Measurements from ENCODE around the gene EEF1AKMT4. TPM values are rescaled to one million over a fixed set of nuclear protein-coding genes. Genes with fewer than 3 reads are reported as not detected.

Gene EEF1AKMT4
- total and polyA plus RNA-seq, 7 donors: 1.4 to 6.5 (median 3.9) TPM

DNA sequence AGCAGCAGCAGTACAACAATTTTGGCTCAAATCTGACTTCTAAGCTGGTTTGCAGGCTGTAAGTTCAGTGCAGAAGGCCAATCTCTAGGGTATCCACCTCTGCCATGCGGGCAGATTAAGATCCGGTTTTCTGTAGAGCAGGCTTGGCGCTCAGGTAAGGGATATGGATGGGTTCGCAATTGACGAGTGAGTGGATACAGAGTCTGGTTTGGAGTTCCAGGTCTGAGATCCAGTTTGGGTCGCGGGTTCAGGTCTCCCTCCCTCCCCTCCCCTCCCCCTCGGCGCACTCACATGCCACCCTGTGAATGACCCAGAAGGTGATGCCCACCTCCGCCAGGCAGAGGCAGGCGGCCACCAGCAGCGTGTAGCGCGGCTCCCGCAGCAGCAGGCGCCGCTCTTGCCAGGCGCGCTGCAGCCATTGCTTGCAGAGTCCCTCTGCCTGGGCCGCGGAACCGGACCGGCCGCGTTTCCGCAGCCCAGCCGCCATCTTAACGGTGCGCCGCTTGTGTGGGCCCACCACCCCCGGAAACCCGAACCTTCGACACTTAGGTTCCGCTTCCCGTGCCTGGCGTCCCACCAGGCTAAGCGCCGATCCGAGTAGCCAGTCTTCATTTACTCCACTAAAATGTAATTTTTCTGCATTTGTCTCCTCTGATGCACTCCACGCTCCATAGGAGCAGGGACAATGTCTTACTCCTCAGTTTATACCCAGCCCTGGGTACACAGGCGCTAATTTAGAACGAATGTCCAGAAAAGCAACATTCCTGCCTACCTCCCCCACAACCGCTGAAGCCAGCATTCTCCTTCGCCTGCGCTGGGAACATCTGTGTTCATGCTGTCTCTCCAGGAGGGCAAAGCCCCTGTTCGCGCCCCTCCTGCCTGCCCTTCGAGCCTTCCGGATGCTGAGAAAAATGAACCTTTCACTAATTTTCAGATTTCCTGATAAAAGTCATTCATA is 739 bp upstream of the EEF1AKMT4 start, which contains the start of gene ALG3:
ALG3 (minus strand) TSS at position 509 of the 958 bp plus-strand sequence; CDS start at position 487, 22 bp downstream.
- TF ChIP-seq POLR2AphosphoS5 (IDR thresholded peaks at IDR 0.05) (peak in 3 of 4 donors; percentile 69 to 82 (median 80)), POLR2A (IDR thresholded peaks at IDR 0.05) (peak in 1 of 2 donors; percentile 12)
- TF ChIP-seq, protein P1, sequence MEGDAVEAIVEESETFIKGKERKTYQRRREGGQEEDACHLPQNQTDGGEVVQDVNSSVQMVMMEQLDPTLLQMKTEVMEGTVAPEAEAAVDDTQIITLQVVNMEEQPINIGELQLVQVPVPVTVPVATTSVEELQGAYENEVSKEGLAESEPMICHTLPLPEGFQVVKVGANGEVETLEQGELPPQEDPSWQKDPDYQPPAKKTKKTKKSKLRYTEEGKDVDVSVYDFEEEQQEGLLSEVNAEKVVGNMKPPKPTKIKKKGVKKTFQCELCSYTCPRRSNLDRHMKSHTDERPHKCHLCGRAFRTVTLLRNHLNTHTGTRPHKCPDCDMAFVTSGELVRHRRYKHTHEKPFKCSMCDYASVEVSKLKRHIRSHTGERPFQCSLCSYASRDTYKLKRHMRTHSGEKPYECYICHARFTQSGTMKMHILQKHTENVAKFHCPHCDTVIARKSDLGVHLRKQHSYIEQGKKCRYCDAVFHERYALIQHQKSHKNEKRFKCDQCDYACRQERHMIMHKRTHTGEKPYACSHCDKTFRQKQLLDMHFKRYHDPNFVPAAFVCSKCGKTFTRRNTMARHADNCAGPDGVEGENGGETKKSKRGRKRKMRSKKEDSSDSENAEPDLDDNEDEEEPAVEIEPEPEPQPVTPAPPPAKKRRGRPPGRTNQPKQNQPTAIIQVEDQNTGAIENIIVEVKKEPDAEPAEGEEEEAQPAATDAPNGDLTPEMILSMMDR (IDR thresholded peaks at IDR 0.05): no peak
- peak within 1 kb of the TSS; percentile 71 to 88 (median 81) for H3K4me3 ChIP-seq
- H3K36me3 ChIP-seq: peaks cover 11 to 20% (median 16%) of the 10 kb centered on the region in 4 donors
- H3K27me3 ChIP-seq: no peaks in the 10 kb centered on the region
- H3K27ac ChIP-seq: peak within 1 kb of the TSS; percentile 77 to 86 (median 84)
- no peaks in the 10 kb centered on the region for H3K9me3 ChIP-seq
- H3K4me1 ChIP-seq: peaks cover 0 to 28% (median 15%) of the 10 kb centered on the region in 4 donors
- WGBS, 2 donors: 0% methylated on average over 49 of the region's 49 CpGs
- peak; percentile 91 for DNase-seq
- intact Hi-C loops (cut with DNase I): loop anchor here (1.0 to 5.0 kb wide), 4 partner anchors 49 to 231 kb away; partner anchors contain the start of genes ABCC5, ABCF3 and PSMD2

DNA sequence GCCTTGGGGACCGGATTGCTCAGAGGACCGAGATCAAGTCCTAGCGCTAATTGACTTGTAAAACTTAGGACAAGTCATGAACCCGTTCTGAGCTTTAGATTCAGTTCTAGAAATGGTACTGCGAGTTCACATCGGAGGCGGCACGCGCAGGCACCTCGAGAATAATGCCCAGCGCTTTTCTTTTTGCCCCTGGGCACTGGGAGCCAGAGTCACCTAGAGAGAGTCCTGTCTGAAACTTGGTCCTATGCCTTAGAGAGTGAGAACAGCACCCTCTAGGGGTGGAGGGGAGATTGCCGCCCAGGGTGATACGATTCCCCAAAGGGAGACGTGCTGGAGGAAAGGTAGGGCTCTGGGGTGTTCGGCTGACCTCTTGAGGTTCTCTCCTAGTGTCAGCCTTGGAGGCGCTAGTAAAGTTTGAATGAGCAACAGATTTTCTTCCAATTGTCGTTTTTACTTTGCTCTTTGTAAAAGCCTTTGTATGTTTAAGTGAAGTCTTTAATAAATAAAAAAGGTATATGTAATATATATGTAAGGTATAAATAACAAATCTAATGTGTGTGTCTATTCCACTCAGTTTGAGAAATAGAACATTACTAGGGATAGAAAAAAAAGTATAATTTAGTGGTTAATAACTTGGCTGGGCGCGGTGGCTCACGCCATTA is 826 bp downstream of the EEF1AKMT4 start:
- no peak for TF ChIP-seq POLR2AphosphoS5 (IDR thresholded peaks at IDR 0.05)
- TF ChIP-seq, protein P1 (IDR thresholded peaks at IDR 0.05): peak; percentile 42 to 93 (median 86)
- H3K27ac ChIP-seq: peak overlapping the region; percentile 61 to 86 (median 84)
- H3K36me3 ChIP-seq: peaks cover 0 to 4% (median 1%) of the 10 kb centered on the region in 4 donors
- peak overlapping the region; percentile 71 to 88 (median 81) for H3K4me3 ChIP-seq
- 13% methylated on average over 20 of the region's 20 CpGs for WGBS, 2 donors
- H3K9me3 ChIP-seq: no peaks in the 10 kb centered on the region
- H3K27me3 ChIP-seq: no peaks in the 10 kb centered on the region
- H3K4me1 ChIP-seq: peaks cover 0 to 28% (median 15%) of the 10 kb centered on the region in 4 donors
- intact Hi-C loops (cut with DNase I): loop anchor here (1.0 kb wide), 1 partner anchor 355 kb away; no protein-coding TSS in a partner anchor
- peak; percentile 88 for DNase-seq

DNA sequence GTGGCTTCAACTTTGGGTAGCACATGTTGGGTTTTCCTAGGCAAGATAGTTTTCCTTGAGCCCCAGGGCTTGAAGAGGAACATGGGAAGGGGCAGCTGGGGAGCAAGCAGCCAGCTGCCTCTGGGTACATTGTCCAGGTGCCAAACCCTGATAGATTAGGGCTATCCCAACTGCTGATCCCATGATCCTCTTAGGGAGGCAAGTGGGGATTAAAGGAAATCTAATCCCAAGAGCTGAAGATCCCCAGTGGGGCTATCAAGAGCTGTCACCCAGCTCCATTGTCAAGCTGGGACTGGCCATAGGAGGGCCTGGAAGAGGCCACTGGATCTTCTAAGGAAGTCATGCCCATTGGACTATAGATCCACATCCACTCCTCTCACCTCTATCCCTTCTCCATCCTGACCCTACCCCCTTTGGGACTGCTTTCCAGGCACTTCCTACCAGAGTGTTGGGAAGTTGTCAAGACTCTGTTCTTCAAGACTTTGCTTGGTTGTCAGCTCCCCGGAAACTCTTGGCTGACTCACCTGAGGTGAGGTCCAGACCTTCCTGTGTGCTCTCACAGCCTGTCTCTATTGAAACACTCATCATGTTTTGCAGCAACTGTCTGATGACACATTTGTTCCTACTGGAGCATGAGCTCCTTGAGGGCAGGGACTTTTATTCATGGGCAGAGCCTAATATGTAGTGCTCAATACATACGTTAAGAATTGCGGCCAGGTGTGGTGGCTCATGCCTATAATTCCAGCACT is 6.0 kb downstream of the EEF1AKMT4 start:
- no peaks in the 10 kb centered on the region for H3K36me3 ChIP-seq
- no peak for DNase-seq
- no peak overlapping the region for H3K4me3 ChIP-seq
- H3K27me3 ChIP-seq: peaks cover 15 to 33% (median 27%) of the 10 kb centered on the region in 3 donors
- 94 to 96% methylated on average over 3 of the region's 3 CpGs for WGBS, 2 donors
- intact Hi-C loops (cut with DNase I): no loop called here
- peaks cover 0 to 13% (median 12%) of the 10 kb centered on the region in 4 donors for H3K4me1 ChIP-seq
- no peaks in the 10 kb centered on the region for H3K9me3 ChIP-seq
- H3K27ac ChIP-seq: no peak overlapping the region
- TF ChIP-seq POLR2A (IDR thresholded peaks at IDR 0.05) (no peak), POLR2AphosphoS5 (IDR thresholded peaks at IDR 0.05) (no peak), EP300 (IDR thresholded peaks at IDR 0.05) (no peak)
- TF ChIP-seq, protein P1 (IDR thresholded peaks at IDR 0.05): no peak
